Subcutaneous abdominal adipose tissue (tissue), 5 donors: Measurements from ENCODE around the gene GNB1.
"Not testable (repeated sequence)": the region's sequence is repeated elsewhere in the genome, so short reads cannot be mapped to it uniquely, and the experiment has no call there.

Source experiments
- H3K27ac ChIP-seq: one replicate; pipeline ENCODE4 v1.7.0; 2013; ENCODE audit warnings: low read depth, mild to moderate bottlenecking, inconsistent platforms, low read length, moderate library complexity
- H3K27me3 ChIP-seq, 5 donors: one replicate each; pipeline ENCODE4 v1.7.0; 2013; ENCODE audit warnings: low read length in 5 of 5, inconsistent platforms in 1 of 5; ENCODE audit not compliant: control insufficient read depth in 5 of 5, insufficient read depth in 4 of 5
- H3K36me3 ChIP-seq, 5 donors: one replicate each; pipeline ENCODE4 v1.7.0; 2013; ENCODE audit warnings: low read length in 5 of 5; ENCODE audit not compliant: control insufficient read depth in 5 of 5, insufficient read depth in 5 of 5
- H3K4me1 ChIP-seq, 5 donors: one replicate each; pipeline ENCODE4 v1.7.0; 2013; ENCODE audit warnings: low read length in 5 of 5, mild to moderate bottlenecking in 3 of 5, moderate library complexity in 1 of 5; ENCODE audit not compliant: control insufficient read depth in 5 of 5, insufficient read depth in 5 of 5
- H3K4me3 ChIP-seq, 5 donors: one replicate each; pipeline ENCODE4 v1.7.0; 2013; ENCODE audit warnings: low read length in 5 of 5, low read depth in 1 of 5
- H3K9ac ChIP-seq, 5 donors: one replicate each; pipeline ENCODE4 v1.7.0; 2013; ENCODE audit warnings: low read length in 5 of 5, mild to moderate bottlenecking in 4 of 5, moderate library complexity in 3 of 5
- H3K9me3 ChIP-seq, 5 donors: one replicate each; pipeline ENCODE4 v1.7.0; 2013; ENCODE audit warnings: low read length in 5 of 5; ENCODE audit not compliant: control insufficient read depth in 5 of 5
- donor health status: healthy.
- donor health status: healthy.
- donor health status: healthy.
- donor health status: healthy.
- donor health status: healthy.

GNB1 gene

GRCh38 chr1:1890506-1891348, at the start of gene GNB1:
GNB1 (minus strand) TSS chr1:1891087; CDS start chr1:1825453, 65,634 bp downstream.
- Histone ChIP-seq H3K4me1 (peaks cover 5 to 60% (median 52%) of the 10 kb centered on the region in 5 donors), H3K27ac (peak within 1 kb of the TSS; percentile 86), H3K4me3 (peak within 1 kb of the TSS; percentile 73 to 89 (median 82)), H3K9ac (peak within 1 kb of the TSS in 4 of 5 donors; percentile 89 to 98 (median 94)), H3K36me3 (no peaks in the 10 kb centered on the region), H3K27me3 (peaks cover 0 to 6% (median 3%) of the 10 kb centered on the region in 5 donors), H3K9me3 (no peaks in the 10 kb centered on the region)

GRCh38 chr1:1940123-1940425, 49.2 kb upstream of the GNB1 start:
- Histone ChIP-seq H3K27ac (no peak overlapping the region), H3K9ac (no peak overlapping the region), H3K36me3 (no peaks in the 10 kb centered on the region), H3K27me3 (peaks cover 13 to 36% (median 26%) of the 10 kb centered on the region in 5 donors), H3K4me1 (peaks cover 0 to 8% (median 4%) of the 10 kb centered on the region in 5 donors), H3K4me3 (no peak overlapping the region), H3K9me3 (no peaks in the 10 kb centered on the region)

GRCh38 chr1:1939296-1940122, 48.6 kb upstream of the GNB1 start:
- Histone ChIP-seq H3K4me1 (peaks cover 0 to 8% (median 4%) of the 10 kb centered on the region in 5 donors), H3K36me3 (no peaks in the 10 kb centered on the region), H3K9me3 (no peaks in the 10 kb centered on the region), H3K27ac (no peak overlapping the region), H3K9ac (no peak overlapping the region), H3K4me3 (no peak overlapping the region), H3K27me3 (peaks cover 13 to 36% (median 28%) of the 10 kb centered on the region in 5 donors)

- peaks cover 0 to 2% (median 0%) of the 10 kb centered on the region in 5 donors for H3K4me1 ChIP-seq
- no peaks in the 10 kb centered on the region for H3K9me3 ChIP-seq
- H3K27ac ChIP-seq, result no peak overlapping the region
- no peak overlapping the region for H3K9ac ChIP-seq
- H3K4me3 ChIP-seq, result no peak overlapping the region
- H3K36me3 ChIP-seq, result no peaks in the 10 kb centered on the region
- H3K27me3 ChIP-seq, result peaks cover 11 to 37% (median 30%) of the 10 kb centered on the region in 5 donors
Measured at GRCh38 chr1:1938613-1939295, 47.9 kb upstream of the GNB1 start.

GRCh38 chr1:1938276-1938573, 47.3 kb upstream of the GNB1 start:
- H3K4me1 ChIP-seq, result no peaks in the 10 kb centered on the region
- H3K4me3 ChIP-seq, result no peak overlapping the region
- no peaks in the 10 kb centered on the region for H3K9me3 ChIP-seq
- no peak overlapping the region for H3K9ac ChIP-seq
- H3K27ac ChIP-seq, result no peak overlapping the region
- H3K27me3 ChIP-seq, result peaks cover 9 to 31% (median 27%) of the 10 kb centered on the region in 5 donors
- no peaks in the 10 kb centered on the region for H3K36me3 ChIP-seq

- peaks cover 9 to 28% (median 25%) of the 10 kb centered on the region in 5 donors for H3K27me3 ChIP-seq
- no peak overlapping the region for H3K27ac ChIP-seq
- no peaks in the 10 kb centered on the region for H3K4me1 ChIP-seq
- no peaks in the 10 kb centered on the region for H3K36me3 ChIP-seq
- H3K4me3 ChIP-seq, result no peak overlapping the region
- no peak overlapping the region for H3K9ac ChIP-seq
- H3K9me3 ChIP-seq, result no peaks in the 10 kb centered on the region
Measured at GRCh38 chr1:1937549-1938275, 46.8 kb upstream of the GNB1 start.

GRCh38 chr1:1937061-1937460, 46.2 kb upstream of the GNB1 start:
- Histone ChIP-seq H3K9ac (no peak overlapping the region), H3K36me3 (no peaks in the 10 kb centered on the region), H3K9me3 (no peaks in the 10 kb centered on the region), H3K27ac (no peak overlapping the region), H3K4me3 (no peak overlapping the region), H3K27me3 (peaks cover 9 to 24% (median 20%) of the 10 kb centered on the region in 5 donors), H3K4me1 (no peaks in the 10 kb centered on the region)

- not testable (repeated sequence) for H3K9me3 ChIP-seq, H3K4me3 ChIP-seq, H3K27ac ChIP-seq, H3K36me3 ChIP-seq, H3K4me1 ChIP-seq, H3K9ac ChIP-seq
- peaks cover 2 to 21% (median 9%) of the 10 kb centered on the region in 5 donors for H3K27me3 ChIP-seq
Measured at GRCh38 chr1:1934848-1935247, 44.0 kb upstream of the GNB1 start.

- H3K36me3 ChIP-seq, result no peaks in the 10 kb centered on the region
- peaks cover 0 to 17% (median 0%) of the 10 kb centered on the region in 5 donors for H3K27me3 ChIP-seq
- H3K9me3 ChIP-seq, result no peaks in the 10 kb centered on the region
- peaks cover 0 to 19% (median 4%) of the 10 kb centered on the region in 5 donors for H3K4me1 ChIP-seq
- H3K27ac ChIP-seq, result no peak overlapping the region
- no peak overlapping the region for H3K9ac ChIP-seq
- H3K4me3 ChIP-seq, result no peak overlapping the region
Measured at GRCh38 chr1:1929639-1930545, 39.0 kb upstream of the GNB1 start.
